HepG2 (cell line): ENCODE data around the gene PDE4D. TPM values are rescaled to one million over a fixed set of nuclear protein-coding genes. Genes with fewer than 3 reads are reported as not detected.
"Not testable (repeated sequence)": the region's sequence is repeated elsewhere in the genome, so short reads cannot be mapped to it uniquely, and the experiment has no call there.

Experiments
- ATAC-seq: fragments of 200-7000 bp; cut with Tn5 transposase; 3 replicates; pipeline ENCODE4 v1.9.1; 2020; ENCODE audit warnings: mild to moderate bottlenecking, moderate library complexity
- BruUV-seq: library from RNA; stranded (reverse); fragments of 400-500 nt; replicated peaks from 2 replicates; lab custom pipeline; 2021; lab: Mats Ljungman, UMichigan
- CTCF ChIA-PET: fragments of 300-600 bp; formaldehyde crosslinking; extraction: SDS; loops from one replicate; lab custom pipeline; 2021; ENCODE audit warnings: low total read pairs, inconsistent platforms, low intra/inter-chr PET ratio; lab: Yijun Ruan, JAX
- POLR2A ChIA-PET: fragments of 350-600 bp; sonication (Branson Sonifier 250); formaldehyde crosslinking; loops from one replicate; lab custom pipeline; 2020; ENCODE audit warnings: antibody characterized with exemption, inconsistent platforms; lab: Yijun Ruan, JAX
- DNase-seq: peaks from one replicate; pipeline ENCODE4 v3.0.0-alpha.2; 2015; ENCODE audit warnings: low spot score
- FAIRE-seq: peaks from 3 replicates; lab custom pipeline; 2011; peaks lifted over from hg19 to GRCh38; lab: Jason Lieb, UNC
- H2AFZ ChIP-seq: one replicate; pipeline ENCODE4 v1.6.1; 2011; ENCODE audit warnings: low read length, inconsistent platforms
- H3K27ac ChIP-seq: fragments of 300-600 bp; 3 replicates; pipeline ENCODE4 v1.8.0; 2011; ENCODE audit warnings: mixed run types, mild to moderate bottlenecking, mixed read lengths, low read length, inconsistent platforms; ENCODE audit not compliant: insufficient read depth; ENCODE audit errors: extremely low read length
- H3K27me3 ChIP-seq, 2 experiments: fragments of 200-600 bp in 1 of 2; 2 replicates in 1 of 2; 3 replicates in 1 of 2; pipeline versions ENCODE4 v1.6.0 to v1.8.0; 2011; ENCODE audit warnings: low read length in 2 of 2, mild to moderate bottlenecking in 2 of 2, moderate library complexity in 2 of 2, inconsistent platforms in 1 of 2; ENCODE audit not compliant: insufficient read depth in 2 of 2, control insufficient read depth in 1 of 2
- H3K36me3 ChIP-seq, 2 experiments: fragments of 200-600 bp in 1 of 2; replicated peaks in 1 of 2; 2 replicates in 1 of 2; 3 replicates in 1 of 2; pipeline versions ENCODE4 v1.5.1 to v1.8.0; 2011; ENCODE audit warnings: low read length in 2 of 2, inconsistent platforms in 1 of 2; ENCODE audit not compliant: insufficient read depth in 2 of 2, control insufficient read depth in 1 of 2
- H3K4me1 ChIP-seq: 2 replicates; pipeline ENCODE4 v1.5.1; 2012; ENCODE audit warnings: low read length, inconsistent platforms; ENCODE audit not compliant: insufficient read depth
- H3K4me2 ChIP-seq: 2 replicates; pipeline ENCODE4 v1.6.0; 2011; ENCODE audit warnings: low read depth, low read length, inconsistent platforms
- H3K4me3 ChIP-seq, 3 experiments: fragments of 200-600 bp in 1 of 3; sonication (generic), shearing (Covaris generic) in 1 of 3; replicated peaks in 1 of 3; 2 replicates each; pipeline ENCODE4 v1.5.1; 2011 to 2016; ENCODE audit warnings: low read length in 3 of 3, inconsistent platforms in 2 of 3, low read depth in 2 of 3, mild to moderate bottlenecking in 2 of 3, control low read depth in 1 of 3, mixed read lengths in 1 of 3; ENCODE audit not compliant: insufficient read depth in 1 of 3
- H3K79me2 ChIP-seq: one replicate; pipeline ENCODE4 v1.6.1; 2011; ENCODE audit warnings: low read length, inconsistent platforms; ENCODE audit not compliant: insufficient read depth
- H3K9ac ChIP-seq: 2 replicates; pipeline ENCODE4 v1.6.0; 2011; ENCODE audit warnings: mild to moderate bottlenecking, low read depth, low read length, inconsistent platforms; ENCODE audit not compliant: insufficient read depth
- H3K9me3 ChIP-seq: 2 replicates; pipeline ENCODE4 v1.5.1; 2012; ENCODE audit warnings: mild to moderate bottlenecking, low read length
- H4K20me1 ChIP-seq: 2 replicates; pipeline ENCODE4 v1.6.0; 2011; ENCODE audit warnings: inconsistent platforms, mild to moderate bottlenecking, low read length, moderate library complexity; ENCODE audit not compliant: insufficient read depth
- ARID2 ChIP-seq: sonication (generic); formaldehyde crosslinking; IDR thresholded peaks from 2 replicates; pipeline ENCODE4 v1.8.1; 2022; ENCODE audit warnings: mild to moderate bottlenecking, missing genetic modification reagents, borderline replicate concordance
- ATF6 ChIP-seq: sonication (generic); formaldehyde crosslinking; conservative IDR thresholded peaks from 2 replicates; pipeline ENCODE4 v1.4.0; 2020; ENCODE audit warnings: missing genetic modification reagents
- CBX2 ChIP-seq, 2 experiments: fragments of 200-600 bp in 1 of 2; sonication (generic); formaldehyde crosslinking in 1 of 2; IDR thresholded peaks; 2 replicates each; pipeline versions ENCODE4 v1.7.0 to v1.8.1; 2018 to 2022; ENCODE audit warnings: low read depth in 2 of 2, low read length in 1 of 2, mild to moderate bottlenecking in 1 of 2, missing genetic modification reagents in 1 of 2
- NFE2 ChIP-seq: sonication (generic); formaldehyde crosslinking; IDR thresholded peaks from 2 replicates; pipeline ENCODE4 v1.4.0; 2020; ENCODE audit warnings: missing genetic modification reagents
- SAP130 ChIP-seq: IDR thresholded peaks from 2 replicates; pipeline ENCODE4 v1.6.1; 2016; ENCODE audit warnings: low read depth
- TCF7L2 ChIP-seq: IDR thresholded peaks from 2 replicates; pipeline ENCODE4 v1.6.1; 2011; ENCODE audit warnings: mild to moderate bottlenecking, low read depth, low read length, moderate library complexity
- WIZ ChIP-seq: sonication (generic); formaldehyde crosslinking; IDR thresholded peaks from 2 replicates; pipeline ENCODE4 v1.5.1; 2020; ENCODE audit warnings: mild to moderate bottlenecking, missing genetic modification reagents
- ZBTB38 ChIP-seq: sonication (generic); formaldehyde crosslinking; IDR thresholded peaks from 2 replicates; pipeline ENCODE4 v1.5.1; 2020; ENCODE audit warnings: mild to moderate bottlenecking, missing genetic modification reagents
- ZHX2 ChIP-seq, 2 experiments: sonication (generic) in 1 of 2; formaldehyde crosslinking in 1 of 2; IDR thresholded peaks; 2 replicates each; pipeline versions ENCODE4 v1.6.1 to v1.9.0; 2014 to 2022; ENCODE audit warnings: antibody characterized with exemption in 1 of 2, borderline replicate concordance in 1 of 2, inconsistent platforms in 1 of 2, low read depth in 1 of 2, missing genetic modification reagents in 1 of 2
- ZNF331 ChIP-seq: sonication (generic); formaldehyde crosslinking; IDR thresholded peaks from 2 replicates; pipeline ENCODE4 v1.4.0; 2020; ENCODE audit warnings: missing genetic modification reagents
- ZNF746 ChIP-seq: sonication (generic); formaldehyde crosslinking; IDR thresholded peaks from 2 replicates; pipeline ENCODE4 v1.8.0; 2022; ENCODE audit warnings: mild to moderate bottlenecking, missing genetic modification reagents
- ZNF879 ChIP-seq: sonication (generic); formaldehyde crosslinking; IDR thresholded peaks from 2 replicates; pipeline ENCODE4 v1.8.1; 2023; ENCODE audit warnings: missing genetic modification reagents
- WGBS: methylation state at CpG from one replicate; pipeline ENCODE4 v1.1.6; 2017; ENCODE audit warnings: low lambda C conversion rate; 5-methylcytosine and 5-hydroxymethylcytosine counted together
- in situ Hi-C: cut with HindIII; loops from 2 replicates; pipeline ENCODE4 v1.10.0; 2017; ENCODE audit warnings: low pct_unique_long_range_greater_than_20kb; ENCODE audit not compliant: extremely low pct_ligation_motif_present
- intact Hi-C: fragments of 100-400 bp; cut with micrococcal nuclease; formaldehyde crosslinking; loops from one replicate; pipeline ENCODE4 v1.10.0; 2022; ENCODE audit not compliant: unreplicated experiment
- polyA plus RNA-seq, 8 experiments: library from polyadenylated mRNA; depleted of rRNA in 3 of 8; stranded (reverse) in 7 of 8; unstranded in 1 of 8; fragments of >200 nt; fragmentation: Illumina TruSeq in 4 of 8; extraction: Trizol in 4 of 8; gene quantifications; 2 replicates each; pipeline versions ENCODE4 v1.2.1 to v1.2.3, GENCODE V29; 2011 to 2016; ENCODE audit warnings: low read depth in 4 of 8, missing spikeins in 1 of 8, mixed read lengths in 1 of 8; ENCODE audit not compliant: insufficient read depth in 1 of 8
- total RNA-seq, 5 experiments: library from RNA; depleted of rRNA; stranded (reverse); fragments of >200 nt; fragmentation: Illumina TruSeq; extraction: Trizol; gene quantifications; 2 replicates each; pipeline ENCODE4 v1.2.3, GENCODE V29; 2016; ENCODE audit warnings: low read depth in 1 of 5

PDE4D gene
- total and polyA plus RNA-seq, 2 of the 13 experiments (the other 11 are each of a cell fraction or from before 2014, with no cell fraction given), result 7.0 to 12.2 TPM

DNA sequence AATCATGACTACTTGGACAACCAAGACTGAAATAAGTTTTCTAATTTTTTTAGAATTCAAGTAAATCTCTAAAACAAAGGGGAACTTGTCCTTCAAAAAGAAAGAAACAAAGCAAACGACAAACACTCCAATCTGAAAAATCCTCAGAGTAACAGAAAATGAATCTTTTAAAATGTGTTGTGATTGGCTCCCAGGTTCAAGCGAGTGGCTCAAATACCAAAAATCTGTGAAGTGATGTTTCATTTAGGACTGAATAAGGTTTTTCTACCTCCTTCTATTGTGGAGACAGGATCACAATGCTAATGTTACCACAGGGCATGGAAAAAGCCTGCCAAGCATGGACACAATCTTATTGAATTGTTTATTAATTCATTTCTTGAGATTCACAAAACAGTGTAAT, 895.0 kb downstream of the PDE4D start:
- H3K27ac ChIP-seq, result no peak overlapping the region
- H2AFZ ChIP-seq, result no peak overlapping the region
- TF ChIP-seq ZNF331 (CRISPR knock-in tag) (no peak), ZHX2 (IDR thresholded peaks at IDR 0.05; ENCODE audit: low read depth) (no peak), ZHX2 (CRISPR knock-in tag; IDR thresholded peaks at IDR 0.05; ENCODE audit: borderline replicate concordance) (no peak), ZNF746 (CRISPR knock-in tag) (no peak), CBX2 (IDR thresholded peaks at IDR 0.05; ENCODE audit: low read depth, low read length) (no peak), CBX2 (CRISPR knock-in tag; IDR thresholded peaks at IDR 0.05; ENCODE audit: low read depth) (no peak), TCF7L2 (no peak), ATF6 (CRISPR knock-in tag) (no peak), WIZ (no peak), ZBTB38 (CRISPR knock-in tag) (no peak), SAP130 (CRISPR knock-in tag) (no peak), ZNF879 (CRISPR knock-in tag) (no peak), NFE2 (CRISPR knock-in tag) (no peak), ARID2 (CRISPR knock-in tag) (no peak)
- FAIRE-seq (no peak), DNase-seq (no peak), ATAC-seq (no peak)
- H3K79me2 ChIP-seq, result no peaks in the 10 kb centered on the region
- BruUV-seq, result no TSS peak
- WGBS, result 62% methylated on average over 2 of the region's 2 CpGs
- no peaks in the 10 kb centered on the region for H3K4me1 ChIP-seq
- H3K36me3 ChIP-seq, result no peaks in the 10 kb centered on the region
- H3K9me3 ChIP-seq, result no peaks in the 10 kb centered on the region
- no peak overlapping the region for H3K9ac ChIP-seq
- ChIA-PET CTCF (no interaction called here), POLR2A (no interaction called here)
- no peak overlapping the region for H3K4me3 ChIP-seq
- intact Hi-C loops, result no loop called here
- in situ Hi-C loops, result no loop called here
- H3K27me3 ChIP-seq, result no peaks in the 10 kb centered on the region; a peak in 1 of 5 replicates
- H4K20me1 ChIP-seq, result 0 out of 2 replicates have a peak, but pooled peaks cover 2% of the 10 kb centered on the region
- no peak overlapping the region for H3K4me2 ChIP-seq

- intact Hi-C loops, H3K4me1 ChIP-seq, H3K27me3 ChIP-seq, H3K9ac ChIP-seq, H3K27ac ChIP-seq, H3K9me3 ChIP-seq, BruUV-seq, CTCF ChIA-PET, H3K36me3 ChIP-seq, H3K79me2 ChIP-seq, H4K20me1 ChIP-seq, H3K4me3 ChIP-seq, POLR2A ChIA-PET, DNase-seq, ATAC-seq, in situ Hi-C loops, FAIRE-seq, H3K4me2 ChIP-seq, H2AFZ ChIP-seq: not testable (repeated sequence)
- WGBS, result 60% methylated on average over 3 of the region's 3 CpGs
Observed at GRCh38 chr5:58995779-58996178, 897.7 kb downstream of the PDE4D start.
